C4-2B (cell line): ENCODE results near the gene CIBAR2.

Experiments used
- H3K27ac ChIP-seq: fragments of 450-650 bp; 2 replicates; pipeline ENCODE4 v1.5.1; 2017
- CTCF ChIP-seq: fragments of 450-650 bp; conservative IDR thresholded peaks from 2 replicates; pipeline ENCODE4 v1.5.1; 2017; ENCODE audit warnings: mild to moderate bottlenecking
- ZFX ChIP-seq: fragments of 450-650 bp; IDR thresholded peaks from 2 replicates; pipeline ENCODE4 v1.6.1; 2017

The CIBAR2 gene

GRCh38 chr16:85090873-85091521 lies 21.3 kb downstream of the CIBAR2 start:
- TF ChIP-seq ZFX: no peak
- no peak overlapping the region for H3K27ac ChIP-seq

- TF ChIP-seq CTCF: no peak
- TF ChIP-seq ZFX: no peak
- H3K27ac ChIP-seq: no peak overlapping the region
Observed at GRCh38 chr16:85090181-85090580, 22.1 kb downstream of the CIBAR2 start.

DNA sequence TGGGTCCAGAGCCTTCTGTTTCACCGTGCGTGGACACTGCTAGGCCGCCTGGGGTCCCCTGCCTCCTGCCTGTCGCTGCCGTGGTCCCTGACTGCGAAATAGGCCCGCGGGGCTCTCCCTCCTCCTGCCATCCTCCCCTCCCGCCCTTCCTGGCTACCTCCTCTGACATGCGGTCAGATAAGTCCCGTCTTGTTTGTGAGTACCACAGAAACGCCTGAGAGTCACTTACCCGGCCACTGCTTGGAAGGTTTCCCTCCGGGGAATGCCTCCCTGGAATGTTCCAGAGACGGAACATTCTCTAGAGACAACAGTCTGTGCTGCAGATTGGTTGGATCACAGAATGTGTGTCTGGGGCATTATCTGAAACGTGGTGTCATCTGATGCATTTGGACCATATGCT lies 22.7 kb downstream of the CIBAR2 start:
- TF ChIP-seq CTCF (no peak), ZFX (no peak)
- no peak overlapping the region for H3K27ac ChIP-seq

DNA sequence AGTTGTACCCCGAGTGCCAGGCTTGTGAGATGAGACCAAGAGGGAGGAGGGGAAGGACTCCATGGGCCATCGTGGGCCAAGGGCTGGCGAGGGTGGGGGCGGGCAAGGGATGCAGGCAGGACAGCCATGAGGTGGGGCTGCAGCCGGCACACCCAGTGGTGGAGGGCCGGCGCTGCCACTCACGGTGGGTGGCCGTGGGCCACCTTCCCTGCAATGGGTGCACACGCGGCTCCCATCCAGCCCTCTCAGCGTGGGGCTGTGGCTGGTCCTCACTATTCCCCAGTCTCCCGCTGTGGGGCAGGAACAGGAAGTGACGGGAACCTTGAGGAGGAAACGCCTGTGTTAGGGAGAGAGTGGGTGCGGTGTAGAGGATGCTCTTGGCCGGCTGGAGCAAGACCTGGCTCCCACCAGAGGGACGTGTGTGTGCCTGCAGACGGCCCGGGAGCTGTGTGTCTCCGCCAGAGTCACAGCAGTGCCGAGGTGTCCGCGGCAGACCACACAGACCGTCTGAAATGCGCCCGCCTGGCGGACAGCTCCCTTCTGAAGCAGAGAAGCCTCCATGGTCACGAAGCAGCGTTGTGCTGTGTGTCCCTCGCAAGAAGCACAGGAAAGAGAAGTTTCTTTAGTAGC lies 23.6 kb downstream of the CIBAR2 start:
- H3K27ac ChIP-seq: no peak overlapping the region

DNA sequence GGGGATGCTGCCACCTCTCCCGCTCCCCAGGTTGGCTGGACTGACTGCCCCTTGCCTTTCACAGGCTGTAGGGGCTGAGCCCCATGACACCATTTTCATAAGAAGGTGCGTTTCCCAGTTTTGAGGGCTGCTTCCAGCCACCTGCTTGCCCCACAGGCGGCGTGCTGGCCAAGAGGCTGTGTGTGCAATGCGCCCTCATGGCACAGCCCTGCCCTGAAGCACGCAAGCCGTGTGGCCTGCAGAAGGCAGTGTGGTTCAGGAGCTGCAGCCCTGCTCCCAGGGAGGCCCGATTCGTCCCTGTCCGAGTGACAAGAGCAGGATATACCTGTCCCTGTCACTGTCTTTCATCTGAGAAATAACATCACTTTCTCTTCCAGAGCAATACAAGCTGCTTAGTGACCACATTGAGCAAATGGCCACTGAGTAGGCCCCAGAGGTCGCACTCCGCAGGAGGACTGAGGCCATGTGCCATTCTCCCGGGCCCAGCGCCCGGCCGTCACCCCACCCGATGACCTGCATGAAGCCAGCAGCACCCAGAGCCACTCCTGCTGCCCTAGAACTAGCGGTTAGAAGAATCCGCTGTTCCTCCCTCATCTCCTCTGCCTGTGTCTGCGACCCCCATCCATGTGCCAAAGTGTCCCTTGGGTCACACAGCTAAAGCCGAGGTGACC lies 24.2 kb downstream of the CIBAR2 start:
- no peak overlapping the region for H3K27ac ChIP-seq
- no peak for TF ChIP-seq ZFX
- no peak for TF ChIP-seq CTCF

More for the DNA sequence above, 23.6 kb downstream of the CIBAR2 start:
- TF ChIP-seq CTCF (no peak), ZFX (no peak)

DNA sequence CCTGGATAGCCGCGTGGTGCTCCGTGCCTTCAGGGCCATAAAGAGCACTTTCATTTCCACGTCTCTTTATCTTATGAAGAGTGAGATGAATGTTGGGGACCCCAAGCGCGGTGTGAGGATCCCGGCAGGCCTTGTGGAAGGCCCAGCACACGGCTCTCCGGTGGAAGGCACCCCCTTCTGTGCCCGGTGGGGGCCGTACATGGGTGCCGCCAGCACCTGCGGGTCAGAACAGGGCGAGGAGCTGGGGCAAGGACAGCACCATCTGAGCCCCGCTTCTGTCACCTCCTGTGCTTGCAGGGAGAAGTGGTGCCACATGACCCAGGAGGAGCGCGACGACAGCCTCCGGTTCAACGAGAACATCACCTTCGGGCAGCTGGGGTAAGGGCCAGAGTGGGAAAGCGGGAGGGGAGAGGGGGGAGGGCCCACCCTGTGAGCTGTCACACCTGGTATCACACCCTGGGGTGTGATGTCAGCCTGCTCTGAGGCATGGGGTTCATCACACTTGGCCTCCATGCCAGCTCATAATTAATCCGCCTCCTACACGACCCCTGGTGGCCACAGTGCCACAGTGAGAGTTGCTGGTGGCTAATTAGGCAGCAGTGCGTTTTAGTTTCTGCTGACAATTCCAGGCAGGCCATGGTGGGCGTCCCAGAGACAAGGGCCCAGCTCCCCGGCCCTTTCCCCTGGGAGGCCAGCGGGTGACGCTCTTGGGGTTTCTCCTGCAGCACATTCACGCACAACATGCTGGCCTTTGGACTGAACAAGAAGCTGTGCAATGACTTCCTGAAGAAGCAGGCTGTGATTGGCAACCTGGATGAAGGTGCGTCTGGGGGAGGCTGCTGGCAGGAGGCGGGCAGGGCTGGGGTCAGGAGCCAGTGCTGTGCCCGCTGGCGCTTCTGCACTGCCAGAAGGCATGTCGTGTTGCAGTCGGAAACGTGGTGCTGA lies 25.7 kb downstream of the CIBAR2 start:
- H3K27ac ChIP-seq: no peak overlapping the region

More for the DNA sequence above, 25.7 kb downstream of the CIBAR2 start:
- TF ChIP-seq CTCF: no peak; the same call in 1 of the 2 replicates
- TF ChIP-seq ZFX: no peak
